ENCODE results near the gene SYNGR3. TPM values are rescaled to one million over a fixed set of nuclear protein-coding genes. Genes with fewer than 3 reads are reported as not detected.

Gene SYNGR3
- polyA plus RNA-seq, 1 donor from 2014 or later, result 61.0 TPM

GRCh38 chr16:2037647-2038381 lies 48.0 kb downstream of the SYNGR3 start:
- Histone ChIP-seq H3K9ac (ENCODE audit: low read length) (no peak overlapping the region), H4K20me1 (ENCODE audit: insufficient read depth) (no peaks in the 10 kb centered on the region), H3K9me3 (ENCODE audit: low read length) (no peaks in the 10 kb centered on the region), H3F3A (ENCODE audit: insufficient read depth, low read length, poor library complexity, severe bottlenecking) (no peaks in the 10 kb centered on the region), H3K4me3 (ENCODE audit: low read length) (no peak overlapping the region), H3K79me2 (replicated peaks; ENCODE audit: insufficient read depth, low read length) (no peaks in the 10 kb centered on the region), H3K27ac (ENCODE audit: low read length) (no peak overlapping the region), H3K9me2 (ENCODE audit: insufficient read depth, low read length) (no peaks in the 10 kb centered on the region), H2AFZ (ENCODE audit: low read depth, low read length) (no peak overlapping the region), H3K4me2 (ENCODE audit: low read length) (no peak overlapping the region), H3K27me3 (ENCODE audit: insufficient read depth, low read depth, low read length) (no peaks in the 10 kb centered on the region), H3K36me3 (ENCODE audit: insufficient read depth, low read length) (no peaks in the 10 kb centered on the region)
- TF ChIP-seq EZH2 (IDR thresholded peaks at IDR 0.05; ENCODE audit: borderline replicate concordance, insufficient read depth, low read length, poor library complexity, severe bottlenecking) (no peak), SMC3 (conservative IDR thresholded peaks at IDR 0.05; ENCODE audit: poor library complexity) (no peak), EP300 (conservative IDR thresholded peaks at IDR 0.05; ENCODE audit: poor library complexity, severe bottlenecking) (no peak), CTCF (IDR thresholded peaks at IDR 0.05; ENCODE audit: poor library complexity, severe bottlenecking) (no peak), REST (IDR thresholded peaks at IDR 0.05; ENCODE audit: borderline replicate concordance) (no peak), TAF1 (IDR thresholded peaks at IDR 0.05; ENCODE audit: low read depth) (no peak), MXI1 (conservative IDR thresholded peaks at IDR 0.05; ENCODE audit: poor library complexity, severe bottlenecking) (no peak), POLR2AphosphoS5 (IDR thresholded peaks at IDR 0.05) (no peak), RAD21 (conservative IDR thresholded peaks at IDR 0.05) (no peak)

- Histone ChIP-seq H4K20me1 (ENCODE audit: insufficient read depth) (no peaks in the 10 kb centered on the region), H3K4me3 (ENCODE audit: low read length) (no peak overlapping the region), H3K9me3 (ENCODE audit: low read length) (no peaks in the 10 kb centered on the region), H3K27ac (ENCODE audit: low read length) (no peak overlapping the region), H3K9me2 (ENCODE audit: insufficient read depth, low read length) (no peaks in the 10 kb centered on the region), H3K9ac (ENCODE audit: low read length) (no peak overlapping the region), H3K27me3 (ENCODE audit: insufficient read depth, low read depth, low read length) (no peaks in the 10 kb centered on the region), H3K4me2 (ENCODE audit: low read length) (no peak overlapping the region), H2AFZ (ENCODE audit: low read depth, low read length) (no peak overlapping the region), H3F3A (ENCODE audit: insufficient read depth, low read length, poor library complexity, severe bottlenecking) (no peaks in the 10 kb centered on the region), H3K36me3 (ENCODE audit: insufficient read depth, low read length) (no peaks in the 10 kb centered on the region), H3K79me2 (replicated peaks; ENCODE audit: insufficient read depth, low read length) (no peaks in the 10 kb centered on the region)
- TF ChIP-seq TAF1 (IDR thresholded peaks at IDR 0.05; ENCODE audit: low read depth), result no peak
- no peak for TF ChIP-seq POLR2AphosphoS5 (IDR thresholded peaks at IDR 0.05)
- no peak for TF ChIP-seq RAD21 (conservative IDR thresholded peaks at IDR 0.05)
- no peak for TF ChIP-seq MXI1 (conservative IDR thresholded peaks at IDR 0.05; ENCODE audit: poor library complexity, severe bottlenecking)
- no peak for TF ChIP-seq EP300 (conservative IDR thresholded peaks at IDR 0.05; ENCODE audit: poor library complexity, severe bottlenecking)
- no peak for TF ChIP-seq EZH2 (IDR thresholded peaks at IDR 0.05; ENCODE audit: borderline replicate concordance, insufficient read depth, low read length, poor library complexity, severe bottlenecking)
- TF ChIP-seq REST (IDR thresholded peaks at IDR 0.05; ENCODE audit: borderline replicate concordance), result no peak
- no peak for TF ChIP-seq CTCF (IDR thresholded peaks at IDR 0.05; ENCODE audit: poor library complexity, severe bottlenecking)
- no peak for TF ChIP-seq SMC3 (conservative IDR thresholded peaks at IDR 0.05; ENCODE audit: poor library complexity)
Measured at GRCh38 chr16:2038382-2039231, 48.8 kb downstream of the SYNGR3 start.
